Suprapubic skin (tissue), 4 donors: Measurements from ENCODE around the gene ADGRB3. TPM values are rescaled to one million over a fixed set of nuclear protein-coding genes. Genes with fewer than 3 reads are reported as not detected.

ENCODE experiments used
- DNase-seq, 2 donors: peaks; one replicate each; pipeline ENCODE4 v3.0.0-alpha.2; 2019; ENCODE audit warnings: low spot score in 2 of 2
- H3K27ac ChIP-seq: fragments of 200-600 bp; sonication (generic); one replicate; pipeline ENCODE4 v1.5.1; 2019
- H3K27me3 ChIP-seq: fragments of 200-600 bp; sonication (generic); one replicate; pipeline ENCODE4 v1.5.1; 2019
- H3K36me3 ChIP-seq: fragments of 200-600 bp; sonication (generic); one replicate; pipeline ENCODE4 v1.5.1; 2019
- H3K4me1 ChIP-seq: fragments of 200-600 bp; sonication (generic); one replicate; pipeline ENCODE4 v1.5.1; 2019
- H3K4me3 ChIP-seq: fragments of 200-600 bp; sonication (generic); one replicate; pipeline ENCODE4 v1.5.1; 2019; ENCODE audit warnings: mild to moderate bottlenecking
- H3K9me3 ChIP-seq: fragments of 200-600 bp; sonication (generic); one replicate; pipeline ENCODE4 v1.5.1; 2019
- CTCF ChIP-seq, 2 donors: fragments of 200-600 bp in 1 of 2; fragments of 450-650 bp in 1 of 2; sonication (generic) in 1 of 2; IDR thresholded peaks; one replicate each; pipeline ENCODE4 v1.5.1; 2016 to 2019; ENCODE audit warnings: antibody characterized with exemption in 2 of 2, mild to moderate bottlenecking in 1 of 2, moderate library complexity in 1 of 2
- EP300 ChIP-seq: sonication (generic); formaldehyde crosslinking; IDR thresholded peaks from one replicate; pipeline ENCODE4 v1.6.1; 2017; ENCODE audit warnings: antibody characterized with exemption
- POLR2A ChIP-seq, 2 donors: fragments of 450-650 bp; IDR thresholded peaks; one replicate each; pipeline ENCODE4 v1.6.1; 2017; ENCODE audit warnings: antibody characterized with exemption in 2 of 2, mild to moderate bottlenecking in 2 of 2, moderate library complexity in 2 of 2
- POLR2AphosphoS5 ChIP-seq, 3 donors: sonication (generic); formaldehyde crosslinking; IDR thresholded peaks; one replicate each; pipeline ENCODE4 v1.6.1; 2017; ENCODE audit warnings: antibody characterized with exemption in 3 of 3
- WGBS: methylation state at CpG from one replicate; pipeline ENCODE4 v1.1.5; 2018; 5-methylcytosine and 5-hydroxymethylcytosine counted together
- total RNA-seq, 4 donors: library from RNA; depleted of rRNA; stranded (reverse); fragments of >200 nt; gene quantifications; one replicate each; pipeline ENCODE4 v1.1.0, GENCODE V29; 2016

Gene ADGRB3
- total RNA-seq, 4 donors from 2014 or later, result 0.42 to 2.2 (median 1.3) TPM

DNA sequence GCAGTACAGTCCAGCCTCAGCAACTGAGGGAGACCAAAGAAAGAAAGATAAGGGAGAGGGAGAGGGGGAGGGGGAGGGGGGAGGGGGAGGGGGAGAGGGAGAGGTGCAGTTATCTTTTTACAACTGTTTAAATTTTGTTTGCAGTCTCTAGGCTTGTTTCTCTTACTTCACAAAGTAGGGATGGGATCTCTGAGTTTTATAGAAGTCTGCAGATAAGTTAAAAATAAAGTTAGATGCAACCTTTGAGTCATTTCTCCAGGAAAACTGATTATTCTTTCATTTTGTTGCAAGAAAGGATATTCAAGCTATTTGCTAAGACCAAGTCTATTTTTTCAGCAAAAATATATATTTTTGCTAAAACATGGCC lies 487.3 kb downstream of the ADGRB3 start:
- H3K9me3 ChIP-seq, result no peaks in the 10 kb centered on the region
- TF ChIP-seq CTCF (IDR thresholded peaks at IDR 0.05) (no peak), POLR2AphosphoS5 (IDR thresholded peaks at IDR 0.05) (no peak), EP300 (no peak), POLR2A (IDR thresholded peaks at IDR 0.05) (no peak)
- no peaks in the 10 kb centered on the region for H3K27me3 ChIP-seq
- H3K4me1 ChIP-seq, result no peaks in the 10 kb centered on the region
- DNase-seq, result no peak
- H3K36me3 ChIP-seq, result no peaks in the 10 kb centered on the region
- no peak overlapping the region for H3K4me3 ChIP-seq
- no peak overlapping the region for H3K27ac ChIP-seq

- TF ChIP-seq POLR2AphosphoS5 (IDR thresholded peaks at IDR 0.05) (no peak), EP300 (no peak), POLR2A (IDR thresholded peaks at IDR 0.05) (no peak), CTCF (IDR thresholded peaks at IDR 0.05) (no peak)
- no peak overlapping the region for H3K27ac ChIP-seq
- 20% methylated on average over 2 of the region's 2 CpGs for WGBS
These were observed 493.3 kb downstream of the ADGRB3 start for GRCh38 chr6:69128411-69128810.

DNA sequence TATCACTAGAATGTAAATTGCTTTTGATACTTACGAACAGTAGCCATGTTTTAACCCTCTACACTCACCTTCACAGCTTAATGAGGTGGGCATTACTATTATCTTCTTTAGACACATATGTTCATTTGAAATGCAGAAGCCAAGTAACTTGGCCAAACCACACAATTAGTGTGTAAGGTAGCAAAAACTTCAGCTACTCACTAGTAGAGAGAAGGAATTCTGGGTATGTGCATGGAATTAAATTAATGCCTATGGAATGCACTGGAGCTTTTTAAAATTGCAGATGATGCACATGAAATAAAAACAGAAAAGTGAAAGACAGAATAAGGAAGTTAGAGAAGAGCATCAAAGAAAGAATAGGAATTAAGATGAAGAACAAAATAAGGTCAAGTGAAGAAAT lies 494.0 kb downstream of the ADGRB3 start:
- no peak overlapping the region for H3K27ac ChIP-seq
- DNase-seq, result no peak
- no peak overlapping the region for H3K4me3 ChIP-seq
- no peaks in the 10 kb centered on the region for H3K36me3 ChIP-seq
- H3K9me3 ChIP-seq, result peaks cover 3% of the 10 kb centered on the region
- no peaks in the 10 kb centered on the region for H3K27me3 ChIP-seq
- no peaks in the 10 kb centered on the region for H3K4me1 ChIP-seq
- 57% methylated on average over 1 of the region's 1 CpG for WGBS
- no peak for TF ChIP-seq POLR2AphosphoS5 (IDR thresholded peaks at IDR 0.05)

More at GRCh38 chr6:69128411-69128810, 493.3 kb downstream of the ADGRB3 start:
- no peaks in the 10 kb centered on the region for H3K36me3 ChIP-seq
- DNase-seq, result no peak
- H3K9me3 ChIP-seq, result no peaks in the 10 kb centered on the region
- no peaks in the 10 kb centered on the region for H3K27me3 ChIP-seq
- H3K4me1 ChIP-seq, result no peaks in the 10 kb centered on the region
- H3K4me3 ChIP-seq, result no peak overlapping the region

- WGBS, result 49% methylated on average over 1 of the region's 1 CpG
- Histone ChIP-seq H3K27me3 (no peaks in the 10 kb centered on the region), H3K27ac (no peak overlapping the region), H3K4me1 (no peaks in the 10 kb centered on the region), H3K4me3 (no peak overlapping the region), H3K9me3 (peaks cover 3% of the 10 kb centered on the region), H3K36me3 (no peaks in the 10 kb centered on the region)
- TF ChIP-seq POLR2AphosphoS5 (IDR thresholded peaks at IDR 0.05), result no peak
- TF ChIP-seq CTCF (IDR thresholded peaks at IDR 0.05), result no peak
- no peak for TF ChIP-seq POLR2A (IDR thresholded peaks at IDR 0.05)
- no peak for TF ChIP-seq EP300
- DNase-seq, result no peak
These were observed 500.8 kb downstream of the ADGRB3 start for GRCh38 chr6:69135927-69136326.

DNA sequence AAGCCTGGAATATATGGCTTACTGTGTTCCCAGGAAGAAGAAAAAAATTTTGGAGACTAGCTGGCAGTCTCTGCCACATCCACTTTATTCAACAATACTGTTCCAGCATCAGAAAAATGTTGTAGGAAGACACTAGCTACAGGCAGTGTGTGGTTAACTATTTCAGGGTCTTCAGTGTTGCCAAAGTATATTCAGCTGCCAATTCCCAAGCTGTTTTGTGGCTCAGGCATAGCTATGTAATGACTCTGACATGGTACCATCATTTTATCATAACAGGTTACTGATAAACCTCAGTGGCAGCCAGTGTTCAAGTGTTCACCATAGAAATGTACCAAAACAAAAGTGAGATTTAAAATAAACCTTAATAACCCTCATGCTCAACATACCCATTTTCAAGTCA lies 503.1 kb downstream of the ADGRB3 start:
- no peak for DNase-seq
- no peaks in the 10 kb centered on the region for H3K4me1 ChIP-seq
- H3K4me3 ChIP-seq, result no peak overlapping the region
- H3K36me3 ChIP-seq, result no peaks in the 10 kb centered on the region
- no peak overlapping the region for H3K27ac ChIP-seq
- TF ChIP-seq CTCF (IDR thresholded peaks at IDR 0.05) (no peak), POLR2A (IDR thresholded peaks at IDR 0.05) (no peak), EP300 (no peak), POLR2AphosphoS5 (IDR thresholded peaks at IDR 0.05) (no peak)
- peaks cover 3% of the 10 kb centered on the region for H3K9me3 ChIP-seq
- H3K27me3 ChIP-seq, result no peaks in the 10 kb centered on the region

- no peaks in the 10 kb centered on the region for H3K27me3 ChIP-seq
- H3K9me3 ChIP-seq, result peaks cover under 1% of the 10 kb centered on the region
- no peak overlapping the region for H3K4me3 ChIP-seq
These were observed 503.9 kb downstream of the ADGRB3 start for GRCh38 chr6:69138893-69139494.

More at GRCh38 chr6:69138893-69139494, 503.9 kb downstream of the ADGRB3 start:
- DNase-seq, result no peak
- TF ChIP-seq CTCF (IDR thresholded peaks at IDR 0.05) (no peak), EP300 (no peak), POLR2AphosphoS5 (IDR thresholded peaks at IDR 0.05) (no peak), POLR2A (IDR thresholded peaks at IDR 0.05) (no peak)
- WGBS, result 92% methylated on average over 4 of the region's 4 CpGs
- Histone ChIP-seq H3K4me1 (no peaks in the 10 kb centered on the region), H3K27ac (no peak overlapping the region), H3K36me3 (no peaks in the 10 kb centered on the region)
